SIG-M5 treated with dmso at 0.1 percent for 504 hours (cell line): ENCODE data around the gene ERICH4.
"Not testable (repeated sequence)": the region's sequence is repeated elsewhere in the genome, so short reads cannot be mapped to it uniquely, and the experiment has no call there.

ENCODE experiments used
- DNase-seq: peaks from one replicate; lab custom pipeline; 2025; ENCODE audit not compliant: unreplicated experiment; lab: John Stamatoyannopoulos, UW

ERICH4 gene, protein sequence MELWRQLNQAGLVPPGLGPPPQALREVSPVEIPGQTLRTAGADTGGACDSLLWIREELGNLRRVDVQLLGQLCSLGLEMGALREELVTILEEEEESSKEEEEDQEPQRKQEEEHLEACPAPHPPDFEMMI

GRCh38 chr19:41442473-41443355, at the start of gene ERICH4:
Gene ERICH4, plus strand, starts transcription at chr19:41443156. Its CDS starts 14 bp downstream, at chr19:41443170.
- DNase-seq = no peak

DNA sequence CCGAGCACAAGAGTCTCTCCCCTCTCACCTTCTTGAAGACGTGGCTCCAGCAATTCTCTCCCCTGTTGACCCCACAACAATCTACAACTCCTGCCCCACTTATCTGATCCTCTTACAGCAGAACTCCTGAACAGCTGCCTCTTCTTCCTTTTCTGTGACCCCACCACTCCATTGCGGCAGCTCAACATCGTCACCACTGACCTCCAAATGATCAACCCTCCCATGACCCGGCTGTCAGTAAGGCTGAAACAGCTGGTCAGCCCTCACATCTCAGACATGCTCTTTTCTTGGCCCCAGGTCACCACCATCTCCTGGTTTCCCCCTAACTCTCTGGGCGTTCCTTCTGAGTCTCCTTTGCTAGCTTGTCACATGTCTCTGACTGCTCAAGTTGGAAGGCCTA, 47.6 kb upstream of the ERICH4 start:
- DNase-seq = no peak

GRCh38 chr19:41397086-41398049, 45.6 kb upstream of the ERICH4 start, which contains the start of the genes BCKDHA and EXOSC5:
Gene BCKDHA, plus strand, starts transcription at chr19:41397818. Its CDS starts 10 bp downstream, at chr19:41397828.
Gene EXOSC5, minus strand, starts transcription at chr19:41397359. Its CDS starts 31 bp downstream, at chr19:41397328.
- DNase-seq = peak; percentile 99

DNA sequence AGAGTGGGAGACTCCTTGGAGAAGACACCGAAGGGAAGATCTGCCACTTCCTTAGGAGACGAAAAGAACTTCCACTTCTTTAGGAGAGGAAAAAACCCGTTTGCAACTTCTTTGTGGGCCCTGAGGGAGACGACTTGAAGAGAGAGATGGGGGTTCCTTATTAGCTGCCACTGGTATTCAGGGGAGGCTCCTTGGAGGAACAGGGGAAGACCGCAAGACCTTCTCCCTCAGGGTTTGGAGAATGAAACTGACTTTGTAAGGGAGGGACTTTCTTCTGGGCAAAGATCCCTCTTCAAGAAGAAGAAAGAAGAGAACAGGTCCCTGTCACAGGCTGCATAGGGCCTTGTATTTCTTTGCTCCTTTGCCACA, 44.9 kb upstream of the ERICH4 start:
- DNase-seq = peak; percentile 8

DNA sequence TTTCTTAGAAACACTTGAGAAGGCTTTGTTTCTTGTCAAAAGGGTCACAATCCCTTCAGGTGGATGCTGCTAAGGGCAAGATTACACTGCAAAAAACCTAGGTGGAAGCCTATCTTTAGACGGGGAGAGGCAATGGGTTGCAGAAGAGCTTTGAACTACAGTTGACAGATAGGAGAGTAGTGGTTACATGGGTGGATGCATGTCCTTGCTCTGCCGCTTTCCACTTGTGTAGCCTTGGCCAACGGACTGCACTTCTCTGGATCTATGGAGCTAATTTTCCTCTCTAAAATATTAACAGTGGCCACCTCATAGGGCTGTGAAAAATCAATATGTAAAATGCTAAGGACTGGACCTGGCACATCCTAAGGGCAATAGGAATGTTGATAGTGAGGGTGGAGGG, 44.4 kb upstream of the ERICH4 start:
- no peak for DNase-seq

DNA sequence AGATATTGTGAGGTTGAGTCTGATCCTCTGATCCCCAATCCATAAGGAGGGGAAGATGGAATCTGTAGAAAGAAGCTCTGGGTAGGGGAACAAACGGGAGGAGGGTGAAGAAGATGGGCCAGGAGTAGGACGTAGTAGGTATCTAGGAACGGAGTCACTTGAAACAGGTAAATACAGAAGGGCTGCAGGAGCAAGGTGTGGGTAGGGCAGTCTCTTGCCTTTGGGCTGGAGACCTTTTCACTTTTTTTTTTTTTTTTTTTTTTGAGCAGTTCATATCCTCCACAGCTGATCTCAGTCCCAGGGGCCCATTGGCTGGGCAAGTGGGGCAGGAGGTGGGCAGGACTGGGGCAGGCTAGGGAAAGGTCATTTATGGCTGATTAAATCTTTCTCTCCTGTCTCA, 43.9 kb upstream of the ERICH4 start:
- no peak for DNase-seq

DNA sequence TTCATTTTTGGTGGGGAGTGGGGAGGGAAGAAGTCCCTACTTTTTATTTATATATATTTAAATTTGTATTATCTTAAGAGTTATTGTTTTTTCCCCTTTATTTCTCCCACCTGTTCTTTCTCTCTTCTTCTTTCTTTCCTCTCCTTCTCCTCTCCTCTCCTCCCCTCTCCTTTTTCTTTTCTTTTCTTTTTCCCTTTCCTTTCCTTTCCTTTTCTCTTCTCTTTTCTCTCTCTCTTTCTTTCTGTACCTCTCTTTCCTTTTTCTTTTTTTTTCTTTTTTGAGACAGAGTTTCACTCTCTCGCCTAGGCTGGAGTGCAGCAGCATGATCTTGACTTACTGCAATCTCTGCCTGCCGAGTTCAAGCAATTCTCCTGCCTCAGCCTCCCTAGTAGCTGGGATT, 43.4 kb upstream of the ERICH4 start:
- no peak for DNase-seq

DNA sequence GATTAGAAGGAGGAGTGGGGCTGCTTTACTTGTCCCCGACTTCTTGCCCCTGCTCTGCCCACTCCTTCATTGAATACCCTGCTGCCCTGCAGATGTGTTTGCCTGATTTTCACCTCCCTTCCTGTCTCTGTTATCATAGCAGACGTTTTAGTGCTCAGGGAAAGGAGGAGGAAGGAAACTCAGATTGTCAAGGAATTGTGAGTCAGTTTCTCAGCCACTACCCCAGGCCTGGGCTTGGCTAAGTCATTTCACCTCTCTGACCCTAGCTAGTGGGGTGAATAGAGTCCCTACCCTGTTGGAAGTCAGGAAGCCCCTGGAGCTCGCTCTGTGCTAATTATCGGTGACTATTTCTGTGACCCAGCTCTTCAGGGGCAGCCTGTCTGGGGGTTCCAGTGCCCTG, 41.5 kb upstream of the ERICH4 start:
- DNase-seq = no peak

GRCh38 chr19:41402010-41402409, 40.9 kb upstream of the ERICH4 start:
- DNase-seq = no peak

GRCh38 chr19:41403181-41403970, 39.6 kb upstream of the ERICH4 start:
- DNase-seq = no peak

DNA sequence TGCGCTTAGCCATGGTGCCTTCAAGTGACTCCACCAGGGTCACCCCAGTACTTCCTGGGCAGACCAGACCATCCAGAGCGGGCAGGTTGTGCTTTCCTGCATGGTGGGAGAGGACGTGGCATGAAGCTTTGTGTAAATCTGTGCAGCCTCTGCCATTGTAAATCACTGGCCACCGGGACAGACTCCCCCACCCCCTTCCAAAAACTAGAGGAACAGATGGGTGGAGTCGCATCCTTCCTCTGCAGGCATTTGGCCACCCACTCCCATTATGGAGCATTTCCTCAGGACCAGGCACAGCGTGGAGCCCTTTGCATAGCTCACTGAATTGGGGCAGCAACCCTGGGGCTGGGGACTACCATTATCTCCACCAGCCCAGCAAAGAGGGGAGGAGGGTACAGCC, 37.2 kb upstream of the ERICH4 start:
- DNase-seq = no peak

DNA sequence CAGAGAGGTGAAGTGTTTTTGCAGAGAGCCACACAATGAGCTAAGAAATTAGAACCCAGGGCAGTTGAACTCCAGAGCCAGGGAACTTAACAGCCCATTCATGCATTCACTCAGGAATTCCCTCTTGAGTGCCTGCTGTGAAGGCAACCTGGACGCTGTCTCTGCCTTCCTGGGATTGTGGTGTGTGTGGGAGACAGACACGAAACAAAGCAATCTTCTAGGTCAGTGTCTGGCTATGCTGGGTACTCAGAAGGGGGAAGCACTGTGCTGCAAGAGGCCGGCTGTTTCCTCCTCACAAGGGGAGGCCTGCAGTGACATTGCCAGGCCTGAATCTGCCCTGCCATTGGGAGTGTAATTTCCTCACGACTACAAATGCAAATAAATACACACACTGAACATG, 35.7 kb upstream of the ERICH4 start:
- DNase-seq = peak; percentile 84

GRCh38 chr19:41408256-41408655, 34.7 kb upstream of the ERICH4 start:
- DNase-seq = peak; percentile 23

DNA sequence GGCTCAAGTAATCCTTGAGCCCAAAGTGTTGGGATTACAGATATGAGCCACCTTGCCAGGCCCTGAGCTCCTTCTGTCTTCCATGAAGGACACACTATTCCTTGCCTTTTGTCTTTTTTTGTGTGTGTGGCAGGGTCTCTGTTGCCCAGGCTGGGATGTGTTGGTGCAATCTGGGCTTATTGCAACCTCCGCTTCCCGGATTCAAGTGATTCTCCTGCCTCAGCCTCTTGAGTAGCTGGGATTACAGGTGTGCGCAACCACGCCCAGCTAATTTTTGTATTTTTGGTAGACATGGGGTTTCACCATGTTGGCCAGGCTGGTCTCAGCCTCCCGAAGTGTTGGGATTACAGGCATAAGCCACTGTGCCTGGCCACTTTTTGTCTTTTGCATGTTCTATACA, 34.1 kb upstream of the ERICH4 start:
- DNase-seq = not testable (repeated sequence)

GRCh38 chr19:41409288-41409687, 33.7 kb upstream of the ERICH4 start:
- peak; percentile 71 for DNase-seq

DNA sequence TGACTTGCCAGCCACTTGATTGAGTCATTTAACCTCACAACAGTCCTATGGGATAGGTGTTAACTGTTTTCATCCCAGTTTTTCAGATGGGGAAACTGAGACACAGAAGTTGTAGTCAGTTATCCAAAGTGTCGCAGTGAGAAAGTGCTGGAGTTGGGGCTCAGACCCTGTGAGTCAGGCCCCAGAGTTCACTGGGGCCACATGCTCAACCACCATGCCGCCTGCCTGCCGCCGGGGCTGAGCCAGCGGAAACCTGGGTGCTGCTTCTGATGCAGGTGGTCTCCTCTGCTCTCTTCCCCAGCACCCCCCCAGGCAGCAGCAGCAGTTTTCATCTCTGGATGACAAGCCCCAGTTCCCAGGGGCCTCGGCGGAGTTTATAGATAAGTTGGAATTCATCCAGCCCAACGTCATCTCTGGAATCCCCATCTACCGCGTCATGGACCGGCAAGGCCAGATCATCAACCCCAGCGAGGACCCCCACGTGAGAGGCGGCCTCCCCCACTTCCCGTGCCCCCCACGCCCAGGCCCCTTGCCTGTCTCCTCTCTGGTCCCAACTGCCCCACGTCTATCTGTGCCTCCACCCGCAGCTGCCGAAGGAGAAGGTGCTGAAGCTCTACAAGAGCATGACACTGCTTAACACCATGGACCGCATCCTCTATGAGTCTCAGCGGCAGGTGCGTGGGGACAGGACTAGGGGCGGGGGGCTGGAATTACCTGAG, 32.5 kb upstream of the ERICH4 start:
- DNase-seq = no peak

DNA sequence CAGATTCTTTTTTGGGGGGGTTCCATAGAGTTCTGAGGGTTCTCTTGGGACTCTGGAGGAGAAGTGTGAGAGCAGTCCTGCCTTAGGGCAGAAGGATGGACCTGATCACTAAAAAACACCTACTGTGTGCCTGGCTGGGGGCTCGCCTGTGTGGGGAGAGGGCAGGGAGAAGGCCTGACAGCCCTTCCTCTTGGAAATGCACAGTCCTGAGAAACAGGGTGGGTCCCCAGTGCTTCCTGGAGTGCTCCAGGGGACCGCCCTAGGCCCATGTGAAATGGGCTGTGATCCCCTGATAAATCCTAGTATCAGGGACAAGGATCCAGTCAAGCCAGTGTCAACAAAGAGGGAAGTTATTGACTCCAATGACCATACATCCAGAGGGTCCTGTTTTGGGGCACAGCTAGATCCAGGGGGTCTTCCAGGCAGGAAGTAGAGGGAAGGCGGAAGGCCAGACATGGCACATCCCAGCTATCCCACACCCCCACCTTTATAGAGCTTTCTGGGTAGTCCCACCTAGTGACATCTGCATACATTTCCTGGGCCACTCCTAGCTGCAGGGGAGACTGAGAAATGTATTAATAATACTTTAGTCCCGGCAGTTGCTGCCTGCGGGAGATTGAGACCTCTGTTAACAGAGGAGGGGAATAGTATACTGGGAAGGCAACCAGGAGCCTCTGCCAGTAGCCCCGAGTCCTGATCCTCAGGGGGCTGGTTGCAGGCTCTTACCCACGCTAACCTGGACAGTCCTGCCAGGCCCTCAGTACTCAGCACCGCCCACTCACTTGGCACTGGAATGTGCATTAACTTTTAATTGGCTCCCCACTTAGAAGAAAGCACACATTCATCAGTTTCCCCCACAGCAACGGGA, 31.6 kb upstream of the ERICH4 start:
- no peak for DNase-seq

- no peak for DNase-seq
Measured at GRCh38 chr19:41411968-41412265, 31.0 kb upstream of the ERICH4 start.

DNA sequence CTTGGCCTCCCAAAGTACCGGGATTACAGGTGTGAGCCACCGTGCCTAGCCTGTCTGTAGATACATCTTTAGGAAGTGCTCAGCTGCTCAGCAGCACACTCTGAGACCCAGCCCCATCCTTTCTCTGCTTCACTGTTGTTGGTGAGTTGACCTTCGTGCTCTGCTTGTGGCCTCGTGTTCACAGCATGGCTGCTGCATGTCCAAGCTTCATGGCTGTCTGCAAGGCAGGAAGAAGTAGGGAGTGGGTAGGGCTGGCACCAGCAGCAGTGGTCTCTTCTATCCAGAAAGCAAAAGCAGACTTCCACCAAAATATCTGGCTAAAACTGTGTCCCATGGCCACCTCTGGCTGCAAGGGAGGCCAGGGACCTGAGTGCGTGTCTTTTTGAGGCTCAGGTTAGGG, 30.0 kb upstream of the ERICH4 start:
- DNase-seq = no peak
